ENCODE measurements around the gene C16orf86.

Gene C16orf86

DNA sequence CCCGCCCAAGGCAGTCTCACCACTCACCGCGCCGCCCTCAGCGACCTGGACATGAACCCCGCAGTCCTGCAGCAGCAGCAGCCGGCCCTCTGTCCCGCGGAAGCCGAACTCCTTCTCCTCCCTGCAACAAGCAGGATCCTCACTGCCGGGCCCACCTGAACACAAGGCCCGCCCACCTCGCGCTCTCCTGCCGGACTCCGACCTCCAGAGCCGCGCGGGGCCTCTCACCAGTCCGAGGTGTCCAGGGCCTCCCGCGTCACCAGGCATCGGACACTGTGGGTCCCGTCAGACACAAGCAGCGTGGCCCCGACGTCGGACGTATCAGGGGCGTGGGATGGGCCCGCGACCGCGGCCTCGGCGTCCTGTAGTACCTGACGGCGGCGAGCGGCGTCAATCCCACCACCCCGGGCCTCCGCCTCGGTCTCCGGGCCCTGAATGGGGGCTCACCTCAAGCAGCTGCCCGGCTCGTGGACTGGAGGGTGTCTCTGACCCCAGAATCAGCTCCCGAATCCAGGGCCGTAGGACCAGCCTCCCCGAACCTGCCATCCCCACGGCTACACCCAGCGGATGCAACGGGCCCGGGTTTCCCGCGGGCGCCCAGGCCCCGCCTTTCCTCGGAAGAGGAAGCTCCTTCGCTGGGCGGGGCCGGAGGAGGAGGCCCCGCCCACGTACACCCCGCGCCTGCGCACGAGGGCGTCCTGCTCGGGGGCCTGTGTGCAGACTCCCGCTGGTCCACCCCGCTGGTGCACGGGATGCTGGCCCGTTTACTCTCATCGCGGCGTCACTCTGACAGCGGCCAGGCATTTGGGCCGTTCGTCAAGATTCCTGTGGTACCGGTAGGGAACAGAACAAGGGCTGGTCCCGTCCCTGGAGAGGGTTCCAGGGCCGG is 6.7 kb upstream of the C16orf86 start, which contains the start of gene ACD:
Gene ACD, minus strand, starts transcription at position 586 of the 889 bp plus-strand sequence. Its CDS starts 40 bp downstream, at position 546.
- Histone ChIP-seq H3K4me3 (ENCODE audit: low read depth in 1 of 2, low read length in 1 of 2) (peak within 1 kb of the TSS; percentile 93 to 99), H3K27me3 (peaks cover 8% of the 10 kb centered on the region), H3K27ac (peak within 1 kb of the TSS; percentile 95), H3K9me3 (no peaks in the 10 kb centered on the region), H3K4me1 (ENCODE audit: control insufficient read depth in 1 of 2, insufficient read depth in 1 of 2, low read depth in 1 of 2, low read length in 1 of 2) (peaks cover 22 to 27% of the 10 kb centered on the region in 2 experiments), H3K36me3 (peaks cover 23% of the 10 kb centered on the region)
- TF ChIP-seq, protein P1, sequence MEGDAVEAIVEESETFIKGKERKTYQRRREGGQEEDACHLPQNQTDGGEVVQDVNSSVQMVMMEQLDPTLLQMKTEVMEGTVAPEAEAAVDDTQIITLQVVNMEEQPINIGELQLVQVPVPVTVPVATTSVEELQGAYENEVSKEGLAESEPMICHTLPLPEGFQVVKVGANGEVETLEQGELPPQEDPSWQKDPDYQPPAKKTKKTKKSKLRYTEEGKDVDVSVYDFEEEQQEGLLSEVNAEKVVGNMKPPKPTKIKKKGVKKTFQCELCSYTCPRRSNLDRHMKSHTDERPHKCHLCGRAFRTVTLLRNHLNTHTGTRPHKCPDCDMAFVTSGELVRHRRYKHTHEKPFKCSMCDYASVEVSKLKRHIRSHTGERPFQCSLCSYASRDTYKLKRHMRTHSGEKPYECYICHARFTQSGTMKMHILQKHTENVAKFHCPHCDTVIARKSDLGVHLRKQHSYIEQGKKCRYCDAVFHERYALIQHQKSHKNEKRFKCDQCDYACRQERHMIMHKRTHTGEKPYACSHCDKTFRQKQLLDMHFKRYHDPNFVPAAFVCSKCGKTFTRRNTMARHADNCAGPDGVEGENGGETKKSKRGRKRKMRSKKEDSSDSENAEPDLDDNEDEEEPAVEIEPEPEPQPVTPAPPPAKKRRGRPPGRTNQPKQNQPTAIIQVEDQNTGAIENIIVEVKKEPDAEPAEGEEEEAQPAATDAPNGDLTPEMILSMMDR (IDR thresholded peaks at IDR 0.05) = no peak

DNA sequence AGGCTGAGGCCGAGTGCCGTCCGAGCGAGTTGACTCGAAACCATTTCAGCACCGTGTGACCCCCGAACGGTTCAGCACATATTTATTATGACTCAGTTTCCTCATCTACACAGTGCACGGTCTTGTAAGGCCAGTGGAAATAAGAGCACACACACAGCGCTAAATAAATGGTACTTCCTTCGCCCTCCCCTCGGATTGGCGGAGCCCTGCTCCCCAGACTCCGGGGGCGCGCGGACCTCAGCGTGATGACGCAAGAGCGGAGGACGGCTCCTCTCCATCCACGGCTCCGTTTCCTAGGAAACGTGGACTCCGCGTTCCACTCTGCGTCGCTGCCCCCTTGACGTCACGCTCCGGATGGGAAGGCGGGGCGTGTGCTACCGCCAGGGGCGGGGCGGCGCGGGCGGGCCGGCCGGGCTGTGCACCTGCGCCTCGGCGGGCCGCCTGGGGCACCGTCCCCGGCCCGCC is 6.0 kb upstream of the C16orf86 start, which contains the start of gene PARD6A:
Gene PARD6A, plus strand, starts transcription at position 397 of the 465 bp plus-strand sequence. CDS start 79 bp downstream, outside the sequence.
- H3K27me3 ChIP-seq = peaks cover 8% of the 10 kb centered on the region
- H3K4me3 ChIP-seq (ENCODE audit: low read depth in 1 of 2, low read length in 1 of 2) = peak within 1 kb of the TSS; percentile 93 to 99
- H3K9me3 ChIP-seq = no peaks in the 10 kb centered on the region
- peaks cover 23% of the 10 kb centered on the region for H3K36me3 ChIP-seq
- H3K4me1 ChIP-seq (ENCODE audit: control insufficient read depth in 1 of 2, insufficient read depth in 1 of 2, low read depth in 1 of 2, low read length in 1 of 2) = peaks cover 23 to 29% of the 10 kb centered on the region in 2 experiments
- H3K27ac ChIP-seq = peak within 1 kb of the TSS; percentile 95
- TF ChIP-seq, protein P1 (IDR thresholded peaks at IDR 0.05) = peak; percentile 31

DNA sequence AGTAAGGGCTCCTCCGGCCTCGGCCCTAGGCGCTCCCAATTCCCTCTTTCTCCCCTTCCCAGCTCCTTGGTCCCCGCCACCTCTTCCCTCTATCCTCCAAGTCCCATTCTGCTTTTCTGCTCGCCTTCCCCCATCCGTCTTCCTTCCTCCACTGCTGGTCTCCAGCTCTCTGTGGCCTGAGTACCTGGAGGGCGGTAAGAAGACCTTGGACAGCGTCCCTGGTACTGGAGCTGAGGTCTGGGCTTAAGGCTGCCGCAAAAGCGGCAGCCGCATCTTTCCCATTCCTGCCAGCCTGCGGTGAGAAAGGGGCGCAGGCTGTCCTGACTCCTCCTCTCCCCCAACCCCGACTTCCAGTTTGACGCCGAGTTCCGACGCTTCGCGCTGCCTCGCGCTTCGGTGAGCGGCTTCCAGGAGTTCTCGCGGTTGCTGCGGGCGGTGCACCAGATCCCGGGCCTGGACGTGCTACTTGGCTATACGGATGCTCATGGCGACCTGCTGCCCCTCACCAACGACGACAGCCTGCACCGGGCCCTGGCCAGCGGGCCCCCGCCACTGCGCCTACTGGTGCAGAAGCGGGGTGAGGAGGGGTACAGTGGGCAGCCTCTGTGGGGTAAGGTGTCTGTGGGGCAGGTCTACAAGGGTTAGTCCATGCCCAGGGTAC is 5.4 kb upstream of the C16orf86 start:
- peaks cover 8% of the 10 kb centered on the region for H3K27me3 ChIP-seq
- peak overlapping the region; percentile 95 for H3K27ac ChIP-seq
- no peaks in the 10 kb centered on the region for H3K9me3 ChIP-seq
- H3K4me1 ChIP-seq (ENCODE audit: control insufficient read depth in 1 of 2, insufficient read depth in 1 of 2, low read depth in 1 of 2, low read length in 1 of 2) = peaks cover 30 to 35% of the 10 kb centered on the region in 2 experiments
- TF ChIP-seq, protein P1 (IDR thresholded peaks at IDR 0.05) = no peak
- H3K4me3 ChIP-seq (ENCODE audit: low read depth in 1 of 2, low read length in 1 of 2) = peak overlapping the region; percentile 93 to 99
- peaks cover 23% of the 10 kb centered on the region for H3K36me3 ChIP-seq

DNA sequence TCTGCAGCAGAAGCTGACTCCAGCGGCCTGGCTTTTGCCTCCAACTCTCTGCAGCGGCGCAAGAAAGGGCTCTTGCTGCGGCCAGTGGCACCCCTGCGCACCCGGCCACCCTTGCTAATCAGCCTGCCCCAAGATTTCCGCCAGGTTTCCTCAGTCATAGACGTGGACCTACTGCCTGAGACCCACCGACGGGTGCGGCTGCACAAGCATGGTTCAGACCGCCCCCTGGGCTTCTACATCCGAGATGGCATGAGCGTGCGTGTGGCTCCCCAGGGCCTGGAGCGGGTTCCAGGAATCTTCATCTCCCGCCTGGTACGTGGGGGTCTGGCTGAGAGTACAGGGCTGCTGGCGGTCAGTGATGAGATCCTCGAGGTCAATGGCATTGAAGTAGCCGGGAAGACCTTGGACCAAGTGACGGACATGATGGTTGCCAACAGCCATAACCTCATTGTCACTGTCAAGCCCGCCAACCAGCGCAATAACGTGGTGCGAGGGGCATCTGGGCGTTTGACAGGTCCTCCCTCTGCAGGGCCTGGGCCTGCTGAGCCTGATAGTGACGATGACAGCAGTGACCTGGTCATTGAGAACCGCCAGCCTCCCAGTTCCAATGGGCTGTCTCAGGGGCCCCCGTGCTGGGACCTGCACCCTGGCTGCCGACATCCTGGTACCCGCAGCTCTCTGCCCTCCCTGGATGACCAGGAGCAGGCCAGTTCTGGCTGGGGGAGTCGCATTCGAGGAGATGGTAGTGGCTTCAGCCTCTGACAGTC is 4.5 kb upstream of the C16orf86 start:
- H3K4me1 ChIP-seq (ENCODE audit: control insufficient read depth in 1 of 2, insufficient read depth in 1 of 2, low read depth in 1 of 2, low read length in 1 of 2) = peaks cover 36 to 39% of the 10 kb centered on the region in 2 experiments
- TF ChIP-seq, protein P1 (IDR thresholded peaks at IDR 0.05) = no peak
- no peaks in the 10 kb centered on the region for H3K9me3 ChIP-seq
- H3K36me3 ChIP-seq = peaks cover 18% of the 10 kb centered on the region
- no peak overlapping the region for H3K27ac ChIP-seq
- peaks cover 8% of the 10 kb centered on the region for H3K27me3 ChIP-seq
- peak overlapping the region in 1 of 2 experiments; percentile 99 for H3K4me3 ChIP-seq (ENCODE audit: low read depth in 1 of 2, low read length in 1 of 2)

DNA sequence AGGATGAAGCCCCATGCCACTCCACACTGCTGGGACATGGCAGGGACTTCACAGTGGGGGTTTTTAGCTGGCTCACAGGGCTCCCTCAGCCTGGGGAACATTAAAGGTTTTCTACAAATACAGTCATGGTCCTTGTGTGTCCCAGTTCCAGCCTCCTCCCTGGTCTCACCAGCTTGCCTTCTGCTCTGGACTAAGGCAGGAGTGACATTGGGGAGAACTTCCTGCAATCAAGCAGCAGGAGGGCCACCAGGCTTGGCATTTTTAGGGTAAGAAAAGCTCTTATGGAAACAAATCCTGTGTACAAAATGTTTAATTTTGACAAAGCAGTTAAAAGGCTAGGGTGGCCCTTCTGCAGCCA is 4.0 kb upstream of the C16orf86 start:
- Histone ChIP-seq H3K27me3 (peaks cover 8% of the 10 kb centered on the region), H3K27ac (no peak overlapping the region), H3K4me1 (ENCODE audit: control insufficient read depth in 1 of 2, insufficient read depth in 1 of 2, low read depth in 1 of 2, low read length in 1 of 2) (peaks cover 42 to 44% of the 10 kb centered on the region in 2 experiments), H3K9me3 (no peaks in the 10 kb centered on the region), H3K4me3 (ENCODE audit: low read depth in 1 of 2, low read length in 1 of 2) (no peak overlapping the region), H3K36me3 (peaks cover 14% of the 10 kb centered on the region)
- TF ChIP-seq, protein P1 (IDR thresholded peaks at IDR 0.05) = no peak
